T-helper 1 cell treated with Interleukin-12 subunit alpha and Interleukin-12 subunit beta and Interleukin-4 antibody, amounts not matched to agents 30 μg/mL and 1 μg/mL, for 36 hours (primary cell): Measurements from ENCODE around the gene SYCP2L.
"Not testable (repeated sequence)": the region's sequence is repeated elsewhere in the genome, so short reads cannot be mapped to it uniquely, and the experiment has no call there.

Experiments
- H3K27ac Mint-ChIP-seq: one replicate; pipeline ENCODE4 v1.8.0; 2021; ENCODE audit warnings: mild to moderate bottlenecking, mixed read lengths
- H3K27me3 Mint-ChIP-seq: one replicate; pipeline ENCODE4 v1.8.0; 2021; ENCODE audit warnings: low read depth, mixed read lengths
- H3K36me3 Mint-ChIP-seq: one replicate; pipeline ENCODE4 v1.8.0; 2021; ENCODE audit warnings: low read depth, mixed read lengths
- H3K4me1 Mint-ChIP-seq: one replicate; pipeline ENCODE4 v1.8.0; 2021; ENCODE audit warnings: low read depth, mixed read lengths
- H3K4me3 Mint-ChIP-seq: one replicate; pipeline ENCODE4 v1.8.0; 2021; ENCODE audit warnings: mild to moderate bottlenecking, moderate library complexity, mixed read lengths
- H3K9me3 Mint-ChIP-seq: one replicate; pipeline ENCODE4 v1.8.0; 2021; ENCODE audit warnings: mixed read lengths

SYCP2L gene

GRCh38 chr6:10993896-10994295 is 107.0 kb downstream of the SYCP2L start:
- Mint-ChIP-seq H3K27me3 (peaks cover 5% of the 10 kb centered on the region), H3K27ac (no peak overlapping the region), H3K36me3 (no peaks in the 10 kb centered on the region), H3K9me3 (no peaks in the 10 kb centered on the region), H3K4me1 (no peaks in the 10 kb centered on the region), H3K4me3 (no peak overlapping the region)

- Mint-ChIP-seq H3K4me1 (no peaks in the 10 kb centered on the region), H3K27ac (no peak overlapping the region), H3K36me3 (no peaks in the 10 kb centered on the region), H3K4me3 (no peak overlapping the region), H3K9me3 (no peaks in the 10 kb centered on the region), H3K27me3 (peaks cover 5% of the 10 kb centered on the region)
Measured at GRCh38 chr6:10995114-10995707, 108.4 kb downstream of the SYCP2L start.

DNA sequence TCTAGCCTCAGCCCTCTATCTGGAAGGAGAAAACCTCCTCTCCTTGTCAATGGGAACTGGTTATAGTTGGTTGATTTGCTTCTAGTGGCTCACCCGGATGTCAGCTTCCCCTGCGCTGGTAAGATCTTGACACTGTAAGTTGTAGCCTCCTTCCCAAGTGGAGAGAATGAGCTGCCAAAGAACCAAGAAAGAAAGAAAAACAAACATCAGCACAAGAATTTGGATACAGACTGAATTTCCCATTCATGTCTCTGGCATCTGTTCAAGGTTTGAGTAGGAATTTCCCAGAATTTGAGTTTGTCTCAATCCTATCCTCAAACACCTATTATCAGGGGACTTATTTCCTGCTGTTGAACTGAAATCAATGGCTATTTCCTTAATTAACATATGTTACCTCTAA is 113.1 kb downstream of the SYCP2L start:
- H3K27ac Mint-ChIP-seq = no peak overlapping the region
- H3K27me3 Mint-ChIP-seq = peaks cover 8% of the 10 kb centered on the region
- H3K4me1 Mint-ChIP-seq = no peaks in the 10 kb centered on the region
- no peak overlapping the region for H3K4me3 Mint-ChIP-seq
- H3K36me3 Mint-ChIP-seq = no peaks in the 10 kb centered on the region
- no peaks in the 10 kb centered on the region for H3K9me3 Mint-ChIP-seq

DNA sequence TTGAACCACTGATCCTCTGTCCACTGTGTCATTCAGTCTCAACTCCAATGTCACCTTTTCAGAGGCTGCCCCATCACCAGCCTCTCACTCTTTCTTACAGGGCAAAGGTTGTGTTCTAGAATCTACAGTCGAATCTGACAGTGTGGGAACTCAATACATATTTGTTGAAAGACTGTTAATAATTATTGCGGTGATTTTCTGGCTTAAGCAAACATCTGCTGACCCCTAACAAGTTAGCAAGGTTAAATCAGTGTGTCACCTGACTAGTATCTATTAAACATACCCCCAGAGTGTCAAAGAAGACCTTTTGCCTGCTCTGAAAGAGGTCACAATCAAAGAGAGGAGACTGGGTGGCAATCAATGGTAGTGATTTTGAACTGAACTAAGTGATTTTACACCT is 115.3 kb downstream of the SYCP2L start:
- no peak overlapping the region for H3K27ac Mint-ChIP-seq
- H3K4me1 Mint-ChIP-seq = no peaks in the 10 kb centered on the region
- H3K9me3 Mint-ChIP-seq = no peaks in the 10 kb centered on the region
- H3K4me3 Mint-ChIP-seq = no peak overlapping the region
- no peaks in the 10 kb centered on the region for H3K36me3 Mint-ChIP-seq
- H3K27me3 Mint-ChIP-seq = peaks cover 8% of the 10 kb centered on the region

DNA sequence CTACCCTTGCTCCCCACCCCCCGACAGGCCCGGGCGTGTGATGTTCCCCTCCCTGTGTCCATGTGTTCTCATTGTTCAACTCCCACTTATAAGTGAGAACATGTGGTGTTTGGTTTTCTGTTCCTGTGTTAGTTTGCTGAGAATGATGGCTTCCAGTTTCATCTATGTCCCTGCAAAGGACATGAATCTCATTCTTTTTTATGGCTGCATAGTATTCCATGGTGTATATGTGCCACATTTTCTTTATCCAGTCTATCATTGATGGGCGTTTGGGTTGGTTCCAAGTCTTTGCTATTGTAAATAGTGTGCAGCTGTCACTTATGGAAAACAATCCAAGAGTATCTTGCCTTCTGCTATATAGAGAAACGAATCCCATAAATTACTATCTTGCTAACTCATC is 116.4 kb downstream of the SYCP2L start:
- H3K27ac Mint-ChIP-seq, H3K4me1 Mint-ChIP-seq, H3K36me3 Mint-ChIP-seq, H3K4me3 Mint-ChIP-seq, H3K9me3 Mint-ChIP-seq, H3K27me3 Mint-ChIP-seq: not testable (repeated sequence)

DNA sequence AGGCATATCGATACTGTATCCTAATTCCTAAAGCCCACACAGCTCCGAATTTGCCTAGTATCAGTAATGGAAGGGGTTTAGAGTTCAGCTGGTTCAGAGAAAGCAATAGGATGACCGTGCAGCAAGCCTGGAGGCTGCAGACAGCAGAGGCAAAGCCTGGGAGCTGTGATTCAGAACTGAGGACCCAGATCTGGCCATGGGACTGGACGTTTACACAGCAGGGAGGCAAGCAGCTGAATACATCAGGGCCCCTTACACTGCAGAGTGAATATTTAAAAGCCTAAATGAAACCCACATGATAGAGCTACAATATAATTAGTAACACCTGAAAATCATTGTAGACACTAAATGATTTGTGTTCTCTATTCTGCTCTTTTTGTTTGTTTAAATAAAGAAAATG is 119.2 kb downstream of the SYCP2L start:
- Mint-ChIP-seq H3K4me3 (no peak overlapping the region), H3K36me3 (no peaks in the 10 kb centered on the region), H3K4me1 (no peaks in the 10 kb centered on the region), H3K27me3 (peaks cover 13% of the 10 kb centered on the region), H3K27ac (no peak overlapping the region), H3K9me3 (no peaks in the 10 kb centered on the region)

DNA sequence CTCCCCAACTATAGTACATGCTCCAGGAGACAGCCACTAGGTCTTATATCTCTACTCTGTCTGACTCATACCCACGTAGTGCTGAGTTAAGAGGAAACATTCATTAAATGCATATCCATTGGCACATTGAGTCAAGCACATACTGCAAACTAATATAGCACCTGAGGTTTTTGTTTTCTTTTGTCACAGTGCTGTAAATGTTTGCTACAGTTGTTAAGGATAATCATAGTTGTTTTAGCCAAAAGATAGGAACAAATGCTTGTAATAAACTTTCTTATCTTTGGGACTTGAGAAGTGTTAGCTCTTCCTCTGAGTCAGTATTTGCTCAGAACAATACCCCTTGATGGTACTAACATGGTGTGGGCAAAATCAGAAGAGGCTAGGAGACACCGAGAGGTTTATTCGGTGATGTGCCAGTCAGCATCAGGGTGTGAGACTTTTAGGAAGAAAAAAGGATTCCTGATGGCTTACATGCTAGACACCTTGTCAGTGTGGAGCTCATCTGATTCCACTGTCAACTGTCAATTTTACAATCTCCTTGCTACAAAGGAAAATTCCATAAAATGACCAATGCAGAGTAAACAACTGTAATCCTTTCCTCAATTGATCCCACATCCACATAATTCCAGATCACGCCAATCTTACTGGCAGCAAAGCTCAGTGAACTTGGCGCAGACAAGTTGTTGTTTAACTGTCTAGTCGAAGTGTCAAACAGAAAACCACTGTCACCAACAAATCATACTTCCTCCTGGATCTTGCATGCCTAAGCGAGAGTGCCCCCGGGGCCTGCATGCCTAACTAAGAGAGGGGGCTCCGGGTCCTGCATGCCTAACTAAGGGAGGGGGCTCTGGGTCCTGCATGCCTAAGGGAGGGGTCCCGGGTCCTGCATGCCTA is 121.1 kb downstream of the SYCP2L start:
- H3K4me1 Mint-ChIP-seq = no peaks in the 10 kb centered on the region
- no peaks in the 10 kb centered on the region for H3K9me3 Mint-ChIP-seq
- H3K27ac Mint-ChIP-seq = no peak overlapping the region
- H3K36me3 Mint-ChIP-seq = no peaks in the 10 kb centered on the region
- no peak overlapping the region for H3K4me3 Mint-ChIP-seq
- peaks cover 6% of the 10 kb centered on the region for H3K27me3 Mint-ChIP-seq

- Mint-ChIP-seq H3K4me3 (no peak overlapping the region), H3K9me3 (no peaks in the 10 kb centered on the region), H3K27ac (no peak overlapping the region), H3K36me3 (no peaks in the 10 kb centered on the region), H3K4me1 (no peaks in the 10 kb centered on the region), H3K27me3 (peaks cover 12% of the 10 kb centered on the region)
Measured at GRCh38 chr6:11008821-11009220, 122.0 kb downstream of the SYCP2L start.

GRCh38 chr6:11009353-11009752 is 122.5 kb downstream of the SYCP2L start:
- H3K27ac Mint-ChIP-seq = no peak overlapping the region
- H3K4me3 Mint-ChIP-seq = no peak overlapping the region
- no peaks in the 10 kb centered on the region for H3K9me3 Mint-ChIP-seq
- H3K36me3 Mint-ChIP-seq = no peaks in the 10 kb centered on the region
- H3K4me1 Mint-ChIP-seq = no peaks in the 10 kb centered on the region
- peaks cover 14% of the 10 kb centered on the region for H3K27me3 Mint-ChIP-seq

- no peak overlapping the region for H3K27ac Mint-ChIP-seq
- H3K9me3 Mint-ChIP-seq = no peaks in the 10 kb centered on the region
- H3K4me1 Mint-ChIP-seq = no peaks in the 10 kb centered on the region
- peaks cover 21% of the 10 kb centered on the region for H3K27me3 Mint-ChIP-seq
- no peaks in the 10 kb centered on the region for H3K36me3 Mint-ChIP-seq
- no peak overlapping the region for H3K4me3 Mint-ChIP-seq
Measured at GRCh38 chr6:11011787-11012234, 125.0 kb downstream of the SYCP2L start.

- H3K9me3 Mint-ChIP-seq = no peaks in the 10 kb centered on the region
- H3K27ac Mint-ChIP-seq = no peak overlapping the region
- H3K4me3 Mint-ChIP-seq = no peak overlapping the region
- H3K4me1 Mint-ChIP-seq = no peaks in the 10 kb centered on the region
- H3K36me3 Mint-ChIP-seq = no peaks in the 10 kb centered on the region
- peaks cover 21% of the 10 kb centered on the region for H3K27me3 Mint-ChIP-seq
Measured at GRCh38 chr6:11012295-11012754, 125.5 kb downstream of the SYCP2L start.

GRCh38 chr6:11012976-11013720 is 126.3 kb downstream of the SYCP2L start:
- H3K27ac Mint-ChIP-seq = no peak overlapping the region
- H3K27me3 Mint-ChIP-seq = peaks cover 21% of the 10 kb centered on the region
- no peaks in the 10 kb centered on the region for H3K9me3 Mint-ChIP-seq
- H3K4me3 Mint-ChIP-seq = no peak overlapping the region
- no peaks in the 10 kb centered on the region for H3K4me1 Mint-ChIP-seq
- H3K36me3 Mint-ChIP-seq = no peaks in the 10 kb centered on the region

DNA sequence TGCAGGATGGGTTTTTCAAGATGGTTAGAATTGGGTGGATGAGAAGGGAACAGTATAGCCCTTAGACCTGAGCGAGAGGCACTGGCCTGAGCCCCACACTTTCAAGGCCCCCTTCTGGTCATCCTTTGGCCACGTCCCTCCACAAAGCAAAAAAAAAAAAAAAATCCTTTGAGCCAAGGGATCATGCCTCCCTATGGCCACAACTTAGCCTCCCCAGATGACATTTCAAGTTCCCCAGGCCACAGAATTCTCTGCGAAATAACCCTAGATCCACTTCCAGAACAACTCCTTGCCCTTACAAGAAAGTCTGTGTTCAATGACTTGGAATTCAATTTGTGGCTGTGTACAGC is 126.8 kb downstream of the SYCP2L start:
- peaks cover 21% of the 10 kb centered on the region for H3K27me3 Mint-ChIP-seq
- H3K27ac Mint-ChIP-seq = no peak overlapping the region
- no peaks in the 10 kb centered on the region for H3K36me3 Mint-ChIP-seq
- H3K9me3 Mint-ChIP-seq = no peaks in the 10 kb centered on the region
- no peak overlapping the region for H3K4me3 Mint-ChIP-seq
- H3K4me1 Mint-ChIP-seq = no peaks in the 10 kb centered on the region

DNA sequence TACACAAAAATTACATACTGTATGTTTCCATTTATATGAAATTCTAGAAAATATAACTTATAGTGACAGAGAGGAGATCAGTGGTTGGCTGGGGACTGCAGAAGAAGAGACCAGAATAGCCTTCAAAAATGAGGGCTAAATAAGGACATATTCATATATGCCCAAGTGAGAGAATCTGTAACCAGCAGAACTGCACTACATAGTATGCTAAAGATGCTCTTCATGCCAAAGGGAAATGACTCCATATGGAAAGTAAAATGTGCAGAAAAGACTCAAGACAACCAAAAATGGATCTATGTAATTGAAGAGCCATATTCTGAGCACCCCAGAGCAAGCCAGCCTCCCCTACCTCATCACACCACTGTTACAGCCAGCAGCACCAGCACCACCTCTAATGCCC is 128.2 kb downstream of the SYCP2L start:
- Mint-ChIP-seq H3K27ac (no peak overlapping the region), H3K36me3 (no peaks in the 10 kb centered on the region), H3K27me3 (peaks cover 16% of the 10 kb centered on the region), H3K4me3 (no peak overlapping the region), H3K9me3 (no peaks in the 10 kb centered on the region), H3K4me1 (no peaks in the 10 kb centered on the region)

- Mint-ChIP-seq H3K36me3 (no peaks in the 10 kb centered on the region), H3K27me3 (peaks cover 20% of the 10 kb centered on the region), H3K4me1 (no peaks in the 10 kb centered on the region), H3K4me3 (no peak overlapping the region), H3K27ac (no peak overlapping the region), H3K9me3 (no peaks in the 10 kb centered on the region)
Measured at GRCh38 chr6:11016452-11016851, 129.6 kb downstream of the SYCP2L start.
